Activated T-cell treated with anti-CD3 and anti-CD28 coated beads, Interleukin-2, amount 50 U/mL, for 24 hours (primary cell): ENCODE results near the gene ZNF81.

Experiments
- DNase-seq: peaks from one replicate; pipeline ENCODE4 v3.0.0-alpha.2; 2020
- H3K27ac Mint-ChIP-seq: 2 replicates; pipeline ENCODE4 v1.8.0; 2020; ENCODE audit warnings: mild to moderate bottlenecking, mixed read lengths
- H3K27me3 Mint-ChIP-seq: 2 replicates; pipeline ENCODE4 v1.8.0; 2020; ENCODE audit warnings: mixed read lengths
- H3K36me3 Mint-ChIP-seq: 2 replicates; pipeline ENCODE4 v1.8.0; 2020; ENCODE audit warnings: low read depth, mixed read lengths
- H3K4me1 Mint-ChIP-seq: 2 replicates; pipeline ENCODE4 v1.8.0; 2020; ENCODE audit warnings: low read depth, mixed read lengths
- H3K4me3 Mint-ChIP-seq: 2 replicates; pipeline ENCODE4 v1.8.0; 2020; ENCODE audit warnings: mild to moderate bottlenecking, moderate library complexity, mixed read lengths
- H3K9me3 Mint-ChIP-seq: 2 replicates; pipeline ENCODE4 v1.8.0; 2020; ENCODE audit warnings: mixed read lengths

ZNF81 gene

GRCh38 chrX:47862680-47863079 is 26.0 kb downstream of the ZNF81 start:
- Mint-ChIP-seq H3K4me3 (no peak overlapping the region), H3K4me1 (no peaks in the 10 kb centered on the region), H3K27ac (no peak overlapping the region), H3K36me3 (peaks cover 41% of the 10 kb centered on the region), H3K27me3 (peaks cover 7% of the 10 kb centered on the region), H3K9me3 (no peaks in the 10 kb centered on the region)
- no peak for DNase-seq

- Mint-ChIP-seq H3K36me3 (peaks cover 41% of the 10 kb centered on the region), H3K27ac (no peak overlapping the region), H3K9me3 (no peaks in the 10 kb centered on the region), H3K4me3 (no peak overlapping the region), H3K4me1 (no peaks in the 10 kb centered on the region), H3K27me3 (peaks cover 7% of the 10 kb centered on the region)
- DNase-seq, result no peak
These were observed 26.5 kb downstream of the ZNF81 start for GRCh38 chrX:47863187-47863586.

- H3K27ac Mint-ChIP-seq, result no peak overlapping the region
- H3K4me1 Mint-ChIP-seq, result no peaks in the 10 kb centered on the region
- no peak for DNase-seq
- H3K36me3 Mint-ChIP-seq, result peaks cover 48% of the 10 kb centered on the region
- H3K9me3 Mint-ChIP-seq, result no peaks in the 10 kb centered on the region
- peaks cover 9% of the 10 kb centered on the region for H3K27me3 Mint-ChIP-seq
- H3K4me3 Mint-ChIP-seq, result no peak overlapping the region
These were observed 27.6 kb downstream of the ZNF81 start for GRCh38 chrX:47864300-47864699.

GRCh38 chrX:47864785-47865184 is 28.1 kb downstream of the ZNF81 start:
- Mint-ChIP-seq H3K4me3 (no peak overlapping the region), H3K4me1 (no peaks in the 10 kb centered on the region), H3K27me3 (peaks cover 10% of the 10 kb centered on the region), H3K27ac (no peak overlapping the region), H3K36me3 (peaks cover 47% of the 10 kb centered on the region), H3K9me3 (no peaks in the 10 kb centered on the region)
- DNase-seq, result no peak

GRCh38 chrX:47873123-47873522 is 36.4 kb downstream of the ZNF81 start:
- no peaks in the 10 kb centered on the region for H3K4me1 Mint-ChIP-seq
- DNase-seq, result no peak
- peaks cover 19% of the 10 kb centered on the region for H3K9me3 Mint-ChIP-seq
- peaks cover 72% of the 10 kb centered on the region for H3K36me3 Mint-ChIP-seq
- no peak overlapping the region for H3K4me3 Mint-ChIP-seq
- H3K27ac Mint-ChIP-seq, result no peak overlapping the region
- peaks cover 7% of the 10 kb centered on the region for H3K27me3 Mint-ChIP-seq

- Mint-ChIP-seq H3K36me3 (peaks cover 46% of the 10 kb centered on the region), H3K4me3 (no peak overlapping the region), H3K4me1 (no peaks in the 10 kb centered on the region)
These were observed 40.6 kb downstream of the ZNF81 start for GRCh38 chrX:47877327-47877726.

GRCh38 chrX:47878198-47878597 is 41.5 kb downstream of the ZNF81 start:
- Mint-ChIP-seq H3K27me3 (peaks cover 3% of the 10 kb centered on the region), H3K36me3 (peaks cover 37% of the 10 kb centered on the region), H3K27ac (no peak overlapping the region), H3K9me3 (peaks cover 8% of the 10 kb centered on the region), H3K4me3 (no peak overlapping the region), H3K4me1 (no peaks in the 10 kb centered on the region)
- no peak for DNase-seq

More at GRCh38 chrX:47877327-47877726, 40.6 kb downstream of the ZNF81 start:
- H3K27ac Mint-ChIP-seq, result no peak overlapping the region
- H3K27me3 Mint-ChIP-seq, result no peaks in the 10 kb centered on the region
- DNase-seq, result no peak
- H3K9me3 Mint-ChIP-seq, result peaks cover 15% of the 10 kb centered on the region

GRCh38 chrX:47879463-47879862 is 42.8 kb downstream of the ZNF81 start:
- no peak overlapping the region for H3K4me3 Mint-ChIP-seq
- H3K9me3 Mint-ChIP-seq, result no peaks in the 10 kb centered on the region
- DNase-seq, result no peak
- H3K36me3 Mint-ChIP-seq, result peaks cover 29% of the 10 kb centered on the region
- H3K4me1 Mint-ChIP-seq, result no peaks in the 10 kb centered on the region
- H3K27ac Mint-ChIP-seq, result no peak overlapping the region
- H3K27me3 Mint-ChIP-seq, result peaks cover 4% of the 10 kb centered on the region

GRCh38 chrX:47880927-47881326 is 44.2 kb downstream of the ZNF81 start:
- H3K36me3 Mint-ChIP-seq, result peaks cover 30% of the 10 kb centered on the region

GRCh38 chrX:47885501-47885900 is 48.8 kb downstream of the ZNF81 start:
- peaks cover 38% of the 10 kb centered on the region for H3K36me3 Mint-ChIP-seq
- no peaks in the 10 kb centered on the region for H3K9me3 Mint-ChIP-seq
- no peaks in the 10 kb centered on the region for H3K4me1 Mint-ChIP-seq
- no peak overlapping the region for H3K27ac Mint-ChIP-seq
- DNase-seq, result no peak
- H3K27me3 Mint-ChIP-seq, result peaks cover 10% of the 10 kb centered on the region
- H3K4me3 Mint-ChIP-seq, result no peak overlapping the region

More at GRCh38 chrX:47880927-47881326, 44.2 kb downstream of the ZNF81 start:
- no peaks in the 10 kb centered on the region for H3K9me3 Mint-ChIP-seq
- no peak overlapping the region for H3K4me3 Mint-ChIP-seq
- H3K27ac Mint-ChIP-seq, result no peak overlapping the region
- H3K27me3 Mint-ChIP-seq, result peaks cover 8% of the 10 kb centered on the region
- DNase-seq, result no peak
- H3K4me1 Mint-ChIP-seq, result no peaks in the 10 kb centered on the region

GRCh38 chrX:47898024-47898423 is 61.3 kb downstream of the ZNF81 start:
- peaks cover 2% of the 10 kb centered on the region for H3K4me1 Mint-ChIP-seq
- H3K9me3 Mint-ChIP-seq, result no peaks in the 10 kb centered on the region
- DNase-seq, result no peak
- H3K4me3 Mint-ChIP-seq, result no peak overlapping the region
- peaks cover 64% of the 10 kb centered on the region for H3K36me3 Mint-ChIP-seq
- no peak overlapping the region for H3K27ac Mint-ChIP-seq
- peaks cover 35% of the 10 kb centered on the region for H3K27me3 Mint-ChIP-seq

GRCh38 chrX:47900833-47901232 is 64.1 kb downstream of the ZNF81 start:
- Mint-ChIP-seq H3K27me3 (peaks cover 20% of the 10 kb centered on the region), H3K4me3 (no peak overlapping the region), H3K27ac (no peak overlapping the region), H3K36me3 (peaks cover 49% of the 10 kb centered on the region), H3K4me1 (peaks cover 2% of the 10 kb centered on the region), H3K9me3 (no peaks in the 10 kb centered on the region)
- no peak for DNase-seq

GRCh38 chrX:47902161-47902560 is 65.5 kb downstream of the ZNF81 start:
- no peaks in the 10 kb centered on the region for H3K9me3 Mint-ChIP-seq
- H3K4me3 Mint-ChIP-seq, result no peak overlapping the region
- peaks cover 2% of the 10 kb centered on the region for H3K4me1 Mint-ChIP-seq
- no peak for DNase-seq
- peaks cover 38% of the 10 kb centered on the region for H3K36me3 Mint-ChIP-seq
- H3K27ac Mint-ChIP-seq, result no peak overlapping the region
- H3K27me3 Mint-ChIP-seq, result peaks cover 20% of the 10 kb centered on the region

GRCh38 chrX:47915886-47916493 is 79.3 kb downstream of the ZNF81 start:
- H3K27ac Mint-ChIP-seq, result no peak overlapping the region
- H3K27me3 Mint-ChIP-seq, result peaks cover 5% of the 10 kb centered on the region
- peaks cover 46% of the 10 kb centered on the region for H3K9me3 Mint-ChIP-seq
- no peak overlapping the region for H3K4me3 Mint-ChIP-seq
- peaks cover 59% of the 10 kb centered on the region for H3K36me3 Mint-ChIP-seq
- H3K4me1 Mint-ChIP-seq, result no peaks in the 10 kb centered on the region
- DNase-seq, result no peak

- Mint-ChIP-seq H3K4me1 (no peaks in the 10 kb centered on the region), H3K27me3 (peaks cover 10% of the 10 kb centered on the region), H3K4me3 (no peak overlapping the region), H3K9me3 (peaks cover 47% of the 10 kb centered on the region), H3K27ac (no peak overlapping the region), H3K36me3 (peaks cover 47% of the 10 kb centered on the region)
- no peak for DNase-seq
These were observed 81.6 kb downstream of the ZNF81 start for GRCh38 chrX:47918274-47918673.

GRCh38 chrX:47927212-47927611 is 90.5 kb downstream of the ZNF81 start:
- no peaks in the 10 kb centered on the region for H3K4me1 Mint-ChIP-seq
- no peaks in the 10 kb centered on the region for H3K36me3 Mint-ChIP-seq

More at GRCh38 chrX:47927212-47927611, 90.5 kb downstream of the ZNF81 start:
- DNase-seq, result no peak
- Mint-ChIP-seq H3K27ac (no peak overlapping the region), H3K9me3 (no peaks in the 10 kb centered on the region), H3K27me3 (peaks cover 22% of the 10 kb centered on the region), H3K4me3 (no peak overlapping the region)
